ENCODE data around the gene KIF6. TPM values are rescaled to one million over a fixed set of nuclear protein-coding genes. Genes with fewer than 3 reads are reported as not detected.

KIF6 gene
- polyA plus RNA-seq, 2 donors = 0.08 to 0.20 TPM

- no peaks in the 10 kb centered on the region for H3K4me1 ChIP-seq (ENCODE audit: control insufficient read depth in 2 of 2, insufficient read depth in 2 of 2, low read length in 1 of 2)
- no peaks in the 10 kb centered on the region for H3K36me3 ChIP-seq (ENCODE audit: control insufficient read depth in 2 of 2, insufficient read depth in 2 of 2, low read length in 1 of 2)
- H3K9me3 ChIP-seq (ENCODE audit: control insufficient read depth in 2 of 2, insufficient read depth in 1 of 2, low read depth in 1 of 2, low read length in 1 of 2) = no peaks in the 10 kb centered on the region
- H3K27ac ChIP-seq (ENCODE audit: low read depth in 2 of 2, low read length in 1 of 2) = no peak overlapping the region
- H3K4me3 ChIP-seq (ENCODE audit: low read depth in 1 of 2, low read length in 2 of 2) = no peak overlapping the region
- WGBS, 2 donors = 81 to 86% methylated on average over 8 of the region's 8 CpGs
- no peaks in the 10 kb centered on the region for H3K27me3 ChIP-seq (ENCODE audit: control insufficient read depth in 1 of 2, insufficient read depth in 2 of 2, low read length in 2 of 2)
Measured at GRCh38 chr6:39439342-39440038, 285.7 kb downstream of the KIF6 start.

GRCh38 chr6:39433630-39434029 lies 291.6 kb downstream of the KIF6 start:
- no peaks in the 10 kb centered on the region for H3K27me3 ChIP-seq (ENCODE audit: control insufficient read depth in 1 of 2, insufficient read depth in 2 of 2, low read length in 2 of 2)
- H3K9me3 ChIP-seq (ENCODE audit: control insufficient read depth in 2 of 2, insufficient read depth in 1 of 2, low read depth in 1 of 2, low read length in 1 of 2) = no peaks in the 10 kb centered on the region
- no peak overlapping the region for H3K27ac ChIP-seq (ENCODE audit: low read depth in 2 of 2, low read length in 1 of 2)
- H3K4me3 ChIP-seq (ENCODE audit: low read depth in 1 of 2, low read length in 2 of 2) = no peak overlapping the region
- WGBS, 2 donors = 71 to 93% methylated on average over 3 of the region's 3 CpGs
- H3K36me3 ChIP-seq (ENCODE audit: control insufficient read depth in 2 of 2, insufficient read depth in 2 of 2, low read length in 1 of 2) = no peaks in the 10 kb centered on the region
- H3K4me1 ChIP-seq (ENCODE audit: control insufficient read depth in 2 of 2, insufficient read depth in 2 of 2, low read length in 1 of 2) = peaks cover 0 to 2% of the 10 kb centered on the region in 2 donors

DNA sequence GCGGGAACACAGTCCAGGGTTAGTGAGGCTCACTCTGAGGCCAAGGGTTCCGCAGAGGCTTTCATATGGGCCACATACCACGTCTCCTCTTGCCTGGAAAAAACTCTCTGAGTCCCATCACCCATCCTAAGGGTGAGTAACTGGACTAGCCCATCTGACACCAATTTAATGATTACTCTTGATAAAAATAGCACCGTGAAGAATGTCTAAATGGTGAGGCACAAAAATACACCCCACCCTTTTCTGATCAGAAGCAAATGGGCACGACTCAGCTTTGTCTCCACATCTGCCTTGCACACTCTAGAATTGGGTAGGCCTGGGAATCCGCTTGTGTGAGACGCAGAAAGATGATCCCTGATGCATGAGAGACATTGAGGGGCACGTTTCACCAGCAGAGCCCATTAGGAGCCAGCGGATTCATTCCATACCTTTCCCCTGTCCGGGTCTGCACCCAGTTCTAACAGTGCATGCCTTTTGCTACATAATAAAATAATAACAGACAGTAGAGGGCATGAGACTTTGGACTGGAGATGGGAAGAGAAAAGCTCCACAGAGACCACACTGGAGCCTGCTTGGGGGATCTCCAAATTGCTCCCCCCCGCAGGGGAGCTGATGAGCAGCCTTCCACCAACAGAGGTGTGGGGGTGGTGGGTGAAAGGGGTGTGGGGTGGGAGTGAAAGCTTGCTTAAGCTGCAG lies 292.7 kb downstream of the KIF6 start:
- Histone ChIP-seq H3K9me3 (ENCODE audit: control insufficient read depth in 2 of 2, insufficient read depth in 1 of 2, low read depth in 1 of 2, low read length in 1 of 2) (no peaks in the 10 kb centered on the region), H3K36me3 (ENCODE audit: control insufficient read depth in 2 of 2, insufficient read depth in 2 of 2, low read length in 1 of 2) (no peaks in the 10 kb centered on the region), H3K27me3 (ENCODE audit: control insufficient read depth in 1 of 2, insufficient read depth in 2 of 2, low read length in 2 of 2) (no peaks in the 10 kb centered on the region), H3K4me3 (ENCODE audit: low read depth in 1 of 2, low read length in 2 of 2) (no peak overlapping the region), H3K4me1 (ENCODE audit: control insufficient read depth in 2 of 2, insufficient read depth in 2 of 2, low read length in 1 of 2) (peaks cover 0 to 2% of the 10 kb centered on the region in 2 donors), H3K27ac (ENCODE audit: low read depth in 2 of 2, low read length in 1 of 2) (no peak overlapping the region)
- 85 to 88% methylated on average over 11 of the region's 11 CpGs for WGBS, 2 donors

DNA sequence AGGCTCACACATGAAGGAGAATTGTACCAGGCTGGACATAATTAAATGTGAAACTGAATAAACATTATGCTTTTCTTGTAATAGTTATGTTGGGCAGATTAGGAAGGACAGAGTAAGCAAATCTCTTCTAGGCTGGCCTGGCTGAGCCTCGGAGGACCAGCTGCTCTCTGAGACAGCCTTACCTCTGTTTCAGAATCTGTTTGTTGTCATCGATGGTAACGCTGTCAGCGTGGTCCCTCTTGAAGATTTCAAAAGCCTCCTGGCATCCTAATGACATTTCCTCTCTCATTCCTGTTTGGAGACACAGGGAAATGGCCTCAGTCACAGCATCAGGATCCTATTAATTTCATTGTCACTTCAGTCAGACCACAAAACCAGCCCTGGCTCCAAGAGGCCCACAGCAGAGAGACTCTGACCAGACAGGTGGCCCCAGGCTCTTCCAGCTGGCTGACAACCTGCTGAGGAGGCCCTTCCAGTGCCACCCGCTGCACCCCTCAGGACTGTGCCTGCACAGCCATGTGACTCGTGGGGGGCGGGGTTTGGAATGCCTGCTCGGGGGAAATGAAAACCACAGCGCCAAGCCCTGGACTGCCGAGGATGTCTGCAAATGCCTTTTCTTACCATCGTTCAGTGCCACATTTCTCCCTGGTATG lies 294.2 kb downstream of the KIF6 start:
- no peak overlapping the region for H3K4me3 ChIP-seq (ENCODE audit: low read depth in 1 of 2, low read length in 2 of 2)
- peak overlapping the region in 1 of 2 donors; percentile 14 for H3K27ac ChIP-seq (ENCODE audit: low read depth in 2 of 2, low read length in 1 of 2)
- 44 to 49% methylated on average over 11 of the region's 11 CpGs for WGBS, 2 donors
- peaks cover 0 to 2% of the 10 kb centered on the region in 2 donors for H3K4me1 ChIP-seq (ENCODE audit: control insufficient read depth in 2 of 2, insufficient read depth in 2 of 2, low read length in 1 of 2)
- no peaks in the 10 kb centered on the region for H3K27me3 ChIP-seq (ENCODE audit: control insufficient read depth in 1 of 2, insufficient read depth in 2 of 2, low read length in 2 of 2)
- no peaks in the 10 kb centered on the region for H3K36me3 ChIP-seq (ENCODE audit: control insufficient read depth in 2 of 2, insufficient read depth in 2 of 2, low read length in 1 of 2)
- H3K9me3 ChIP-seq (ENCODE audit: control insufficient read depth in 2 of 2, insufficient read depth in 1 of 2, low read depth in 1 of 2, low read length in 1 of 2) = no peaks in the 10 kb centered on the region

GRCh38 chr6:39430446-39430845 lies 294.8 kb downstream of the KIF6 start:
- Histone ChIP-seq H3K9me3 (ENCODE audit: control insufficient read depth in 2 of 2, insufficient read depth in 1 of 2, low read depth in 1 of 2, low read length in 1 of 2) (no peaks in the 10 kb centered on the region), H3K27me3 (ENCODE audit: control insufficient read depth in 1 of 2, insufficient read depth in 2 of 2, low read length in 2 of 2) (no peaks in the 10 kb centered on the region), H3K4me3 (ENCODE audit: low read depth in 1 of 2, low read length in 2 of 2) (no peak overlapping the region), H3K27ac (ENCODE audit: low read depth in 2 of 2, low read length in 1 of 2) (no peak overlapping the region), H3K4me1 (ENCODE audit: control insufficient read depth in 2 of 2, insufficient read depth in 2 of 2, low read length in 1 of 2) (peaks cover 0 to 2% of the 10 kb centered on the region in 2 donors), H3K36me3 (ENCODE audit: control insufficient read depth in 2 of 2, insufficient read depth in 2 of 2, low read length in 1 of 2) (no peaks in the 10 kb centered on the region)
- WGBS, 2 donors = 82 to 87% methylated on average over 1 of the region's 1 CpG

GRCh38 chr6:39428816-39429215 lies 296.4 kb downstream of the KIF6 start:
- WGBS, 2 donors = 90% methylated on average over 7 of the region's 7 CpGs
- Histone ChIP-seq H3K4me1 (ENCODE audit: control insufficient read depth in 2 of 2, insufficient read depth in 2 of 2, low read length in 1 of 2) (peaks cover 0 to 2% of the 10 kb centered on the region in 2 donors), H3K27me3 (ENCODE audit: control insufficient read depth in 1 of 2, insufficient read depth in 2 of 2, low read length in 2 of 2) (no peaks in the 10 kb centered on the region)

DNA sequence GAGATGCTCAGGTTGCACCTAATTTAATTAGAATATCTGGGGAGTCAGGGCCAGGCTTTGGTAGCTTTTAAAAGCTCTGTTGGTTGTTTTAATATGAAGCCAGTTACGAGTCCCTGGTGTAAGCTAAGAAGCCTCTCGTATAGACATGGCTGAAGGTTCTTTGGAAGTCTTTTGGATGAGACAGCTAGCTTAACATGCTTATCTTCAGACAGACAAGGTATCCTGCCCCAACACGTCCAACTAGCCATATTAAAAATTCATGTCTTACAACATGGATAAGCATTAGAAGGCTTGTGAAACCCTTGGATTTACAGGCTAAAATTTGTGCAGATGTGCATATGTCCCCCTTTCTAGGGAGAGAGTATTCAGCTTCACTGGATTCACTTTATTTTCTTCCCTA lies 297.1 kb downstream of the KIF6 start:
- H3K27me3 ChIP-seq (ENCODE audit: control insufficient read depth in 1 of 2, insufficient read depth in 2 of 2, low read length in 2 of 2) = no peaks in the 10 kb centered on the region
- H3K9me3 ChIP-seq (ENCODE audit: control insufficient read depth in 2 of 2, insufficient read depth in 1 of 2, low read depth in 1 of 2, low read length in 1 of 2) = no peaks in the 10 kb centered on the region
- H3K4me1 ChIP-seq (ENCODE audit: control insufficient read depth in 2 of 2, insufficient read depth in 2 of 2, low read length in 1 of 2) = peaks cover 0 to 2% of the 10 kb centered on the region in 2 donors
- H3K4me3 ChIP-seq (ENCODE audit: low read depth in 1 of 2, low read length in 2 of 2) = no peak overlapping the region
- H3K36me3 ChIP-seq (ENCODE audit: control insufficient read depth in 2 of 2, insufficient read depth in 2 of 2, low read length in 1 of 2) = no peaks in the 10 kb centered on the region
- H3K27ac ChIP-seq (ENCODE audit: low read depth in 2 of 2, low read length in 1 of 2) = no peak overlapping the region
- WGBS, 2 donors = 57 to 76% methylated on average over 3 of the region's 3 CpGs

More at GRCh38 chr6:39428816-39429215, 296.4 kb downstream of the KIF6 start:
- Histone ChIP-seq H3K27ac (ENCODE audit: low read depth in 2 of 2, low read length in 1 of 2) (no peak overlapping the region), H3K4me3 (ENCODE audit: low read depth in 1 of 2, low read length in 2 of 2) (no peak overlapping the region), H3K9me3 (ENCODE audit: control insufficient read depth in 2 of 2, insufficient read depth in 1 of 2, low read depth in 1 of 2, low read length in 1 of 2) (no peaks in the 10 kb centered on the region), H3K36me3 (ENCODE audit: control insufficient read depth in 2 of 2, insufficient read depth in 2 of 2, low read length in 1 of 2) (no peaks in the 10 kb centered on the region)

DNA sequence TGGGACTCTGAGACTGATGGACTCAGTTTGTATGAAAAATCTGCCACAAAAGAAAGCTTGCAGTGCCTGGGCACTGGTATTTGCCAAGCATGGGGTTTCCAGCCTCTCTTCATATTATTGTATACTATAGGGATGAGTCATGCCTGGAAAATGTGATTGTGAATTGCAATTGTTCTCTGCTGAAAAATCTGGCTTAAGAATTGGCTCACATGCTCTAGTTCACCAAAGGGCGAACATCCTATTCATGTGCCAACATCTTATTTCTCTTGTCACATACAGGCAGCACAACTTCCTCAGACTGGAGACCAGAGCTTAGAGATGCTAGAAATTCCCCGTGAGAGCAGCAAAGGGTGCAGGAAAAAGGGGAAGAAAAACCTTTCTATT lies 299.1 kb downstream of the KIF6 start:
- H3K4me1 ChIP-seq (ENCODE audit: control insufficient read depth in 2 of 2, insufficient read depth in 2 of 2, low read length in 1 of 2) = peaks cover 0 to 10% of the 10 kb centered on the region in 2 donors
- H3K27ac ChIP-seq (ENCODE audit: low read depth in 2 of 2, low read length in 1 of 2) = no peak overlapping the region
- WGBS, 2 donors = 26 to 39% methylated on average over 2 of the region's 2 CpGs
- H3K9me3 ChIP-seq (ENCODE audit: control insufficient read depth in 2 of 2, insufficient read depth in 1 of 2, low read depth in 1 of 2, low read length in 1 of 2) = no peaks in the 10 kb centered on the region
- no peak overlapping the region for H3K4me3 ChIP-seq (ENCODE audit: low read depth in 1 of 2, low read length in 2 of 2)
- no peaks in the 10 kb centered on the region for H3K27me3 ChIP-seq (ENCODE audit: control insufficient read depth in 1 of 2, insufficient read depth in 2 of 2, low read length in 2 of 2)
- H3K36me3 ChIP-seq (ENCODE audit: control insufficient read depth in 2 of 2, insufficient read depth in 2 of 2, low read length in 1 of 2) = no peaks in the 10 kb centered on the region

DNA sequence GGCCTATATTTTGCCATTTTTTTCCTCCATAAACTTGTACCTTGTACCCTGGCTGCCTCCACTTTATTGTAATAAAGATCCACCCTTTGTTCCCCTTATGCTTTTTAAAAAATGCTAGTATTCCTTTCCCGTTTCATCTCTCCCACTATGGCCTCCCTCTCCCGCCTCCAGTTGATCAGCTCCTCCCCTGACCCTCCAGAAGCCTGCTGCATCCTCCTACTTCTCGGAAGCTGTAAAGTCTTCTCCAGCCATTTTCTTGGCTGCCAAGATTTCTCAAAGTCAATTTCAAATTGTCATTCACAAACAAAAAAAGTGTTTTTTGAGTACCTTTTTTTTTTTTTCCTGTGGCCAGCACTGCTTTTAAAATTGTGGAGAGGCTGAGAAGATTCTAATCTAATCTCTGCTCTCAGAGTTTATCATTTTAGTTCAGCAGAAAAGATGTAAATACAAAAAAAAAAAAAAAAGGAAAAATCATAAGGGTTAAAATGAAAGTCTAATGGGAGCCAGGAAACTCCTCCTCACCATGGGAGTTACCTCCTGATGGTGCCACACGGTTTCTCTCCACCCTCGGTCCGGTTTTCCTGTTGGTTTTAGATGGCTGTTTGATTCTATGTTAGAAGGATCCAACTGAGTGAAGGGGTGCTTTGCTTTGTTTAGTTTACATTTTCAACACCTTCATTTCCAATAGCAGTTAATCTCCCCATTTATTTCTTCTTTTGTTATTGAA lies 299.7 kb downstream of the KIF6 start:
- Histone ChIP-seq H3K9me3 (ENCODE audit: control insufficient read depth in 2 of 2, insufficient read depth in 1 of 2, low read depth in 1 of 2, low read length in 1 of 2) (no peaks in the 10 kb centered on the region), H3K4me3 (ENCODE audit: low read depth in 1 of 2, low read length in 2 of 2) (no peak overlapping the region), H3K36me3 (ENCODE audit: control insufficient read depth in 2 of 2, insufficient read depth in 2 of 2, low read length in 1 of 2) (no peaks in the 10 kb centered on the region), H3K4me1 (ENCODE audit: control insufficient read depth in 2 of 2, insufficient read depth in 2 of 2, low read length in 1 of 2) (peaks cover 0 to 10% of the 10 kb centered on the region in 2 donors), H3K27me3 (ENCODE audit: control insufficient read depth in 1 of 2, insufficient read depth in 2 of 2, low read length in 2 of 2) (no peaks in the 10 kb centered on the region), H3K27ac (ENCODE audit: low read depth in 2 of 2, low read length in 1 of 2) (peak overlapping the region in 1 of 2 donors; percentile 12)
- WGBS, 2 donors = 50 to 56% methylated on average over 6 of the region's 6 CpGs
